K562 (cell line): ENCODE measurements around the gene PDCD1. TPM values are rescaled to one million over a fixed set of nuclear protein-coding genes. Genes with fewer than 3 reads are reported as not detected.

ENCODE experiments used
- ATAC-seq: fragments of 200-7000 bp; cut with Tn5 transposase; 3 replicates; pipeline ENCODE4 v1.9.1; 2020; ENCODE audit warnings: moderate library complexity
- BruUV-seq: library from RNA; stranded (reverse); fragments of 400-500 nt; replicated peaks from 2 replicates; lab custom pipeline; 2021; lab: Mats Ljungman, UMichigan
- CTCF ChIA-PET: fragments of 300-600 bp; formaldehyde crosslinking; extraction: SDS; loops from one replicate; lab custom pipeline; 2021; ENCODE audit warnings: low intra/inter-chr PET ratio; lab: Yijun Ruan, JAX
- POLR2A ChIA-PET: fragments of 300-600, 350-650 bp; sonication (Branson Sonifier 250); formaldehyde crosslinking; extraction: SDS; loops from one replicate; lab custom pipeline; 2021; ENCODE audit warnings: antibody characterized with exemption, inconsistent platforms; lab: Yijun Ruan, JAX
- DNase-seq, 4 experiments: peaks; one replicate each; pipeline versions ENCODE4 v3.0.0 to v3.0.0-alpha.2; 2011 to 2018; ENCODE audit warnings: low spot score in 3 of 4, mixed read lengths in 3 of 4; ENCODE audit errors: extremely low read depth in 1 of 4
- FAIRE-seq: peaks from 2 replicates; lab custom pipeline; 2011; peaks lifted over from hg19 to GRCh38; lab: Jason Lieb, UNC
- H2AFZ ChIP-seq: 2 replicates; pipeline ENCODE4 v1.6.0; 2011; ENCODE audit warnings: low read depth, low read length, control low read depth, inconsistent platforms
- H3K27ac ChIP-seq: fragments of 200-600 bp; 3 replicates; pipeline ENCODE4 v1.8.0; 2011; ENCODE audit warnings: low read depth, mild to moderate bottlenecking, control low read depth, inconsistent platforms, low read length, moderate library complexity, mixed read lengths; ENCODE audit errors: extremely low read depth
- H3K27me3 ChIP-seq, 2 experiments: fragments of 300-600 bp in 1 of 2; 2 replicates in 1 of 2; 3 replicates in 1 of 2; pipeline versions ENCODE4 v1.6.0 to v1.8.0; 2011; ENCODE audit warnings: inconsistent platforms in 2 of 2, low read length in 2 of 2, mild to moderate bottlenecking in 1 of 2, mixed read lengths in 1 of 2, moderate library complexity in 1 of 2; ENCODE audit not compliant: control insufficient read depth in 2 of 2, insufficient read depth in 2 of 2
- H3K36me3 ChIP-seq: fragments of 300-600 bp; 3 replicates; pipeline ENCODE4 v1.8.0; 2011; ENCODE audit warnings: mild to moderate bottlenecking, low read length, inconsistent platforms; ENCODE audit not compliant: control insufficient read depth, insufficient read depth
- H3K4me1 ChIP-seq, 2 experiments: fragments of 200-600 bp in 1 of 2; replicated peaks in 1 of 2; 2 replicates in 1 of 2; 3 replicates in 1 of 2; pipeline versions ENCODE4 v1.5.1 to v1.8.0; 2011; ENCODE audit warnings: inconsistent platforms in 2 of 2, low read length in 2 of 2, mild to moderate bottlenecking in 1 of 2, mixed read lengths in 1 of 2, moderate library complexity in 1 of 2; ENCODE audit not compliant: control insufficient read depth in 2 of 2, insufficient read depth in 2 of 2
- H3K4me2 ChIP-seq: 2 replicates; pipeline ENCODE4 v1.6.1; 2011; ENCODE audit warnings: low read length, control low read depth, inconsistent platforms, mixed read lengths; ENCODE audit not compliant: insufficient read depth
- H3K4me3 ChIP-seq: fragments of 200-600 bp; sonication (generic), shearing (Covaris generic); 2 replicates; pipeline ENCODE4 v1.5.1; 2016; ENCODE audit warnings: control low read depth, inconsistent platforms
- H3K79me2 ChIP-seq: fragments of 200-600 bp; 3 replicates; pipeline ENCODE4 v1.8.0; 2011; ENCODE audit warnings: low read length, inconsistent platforms; ENCODE audit not compliant: control insufficient read depth, insufficient read depth
- H3K9ac ChIP-seq, 2 experiments: 2 replicates each; pipeline versions ENCODE4 v1.6.0 to v1.6.1; 2011; ENCODE audit warnings: low read depth in 2 of 2, low read length in 2 of 2, control low read depth in 1 of 2, inconsistent platforms in 1 of 2, mild to moderate bottlenecking in 1 of 2, mixed read lengths in 1 of 2; ENCODE audit not compliant: insufficient read depth in 1 of 2
- H3K9me1 ChIP-seq: one replicate; pipeline ENCODE4 v1.6.0; 2011; ENCODE audit warnings: inconsistent platforms, mild to moderate bottlenecking, low read length, moderate library complexity; ENCODE audit not compliant: control insufficient read depth, insufficient read depth
- H3K9me3 ChIP-seq: replicated peaks from 2 replicates; pipeline ENCODE4 v1.5.1; 2011; ENCODE audit warnings: low read depth, low read length, inconsistent platforms; ENCODE audit not compliant: control insufficient read depth, insufficient read depth
- H4K20me1 ChIP-seq: replicated peaks from 2 replicates; pipeline ENCODE4 v1.6.1; 2011; ENCODE audit warnings: low read length, inconsistent platforms, mixed read lengths; ENCODE audit not compliant: control insufficient read depth, insufficient read depth
- ATF2 ChIP-seq: sonication (generic); formaldehyde crosslinking; IDR thresholded peaks from 2 replicates; pipeline ENCODE4 v1.8.1; 2022; ENCODE audit warnings: missing genetic modification reagents
- CHD4 ChIP-seq: fragments of 200-600 bp; sonication (generic); IDR thresholded peaks from 3 replicates; pipeline ENCODE4 v1.6.1; 2012; ENCODE audit warnings: low read depth, mild to moderate bottlenecking, mixed read lengths, low read length, inconsistent platforms; ENCODE audit not compliant: insufficient read depth, insufficient replicate concordance, poor library complexity, severe bottlenecking
- GABPB1 ChIP-seq: sonication (generic); formaldehyde crosslinking; IDR thresholded peaks from 2 replicates; pipeline ENCODE4 v1.8.0; 2022; ENCODE audit warnings: mild to moderate bottlenecking, missing genetic modification reagents
- MAFK ChIP-seq: IDR thresholded peaks from 2 replicates; pipeline ENCODE4 v1.6.1; 2011; ENCODE audit warnings: low read length, improper control_type of control experiment
- MTA3 ChIP-seq: fragments of 450-650 bp; formaldehyde crosslinking; IDR thresholded peaks from 2 replicates; pipeline ENCODE4 v1.6.1; 2017; ENCODE audit warnings: mild to moderate bottlenecking, borderline replicate concordance
- NFE2 ChIP-seq: IDR thresholded peaks from 2 replicates; pipeline ENCODE4 v1.6.1; 2014; ENCODE audit warnings: antibody characterized with exemption, low read depth
- NFE2L1 ChIP-seq: fragments of 450-650 bp; IDR thresholded peaks from 2 replicates; pipeline ENCODE4 v1.6.1; 2016; ENCODE audit warnings: missing genetic modification characterization, low read depth, mild to moderate bottlenecking, missing compliant biosample characterization, moderate library complexity, borderline replicate concordance
- PRDM10 ChIP-seq: fragments of 450-650 bp; IDR thresholded peaks from 2 replicates; pipeline ENCODE4 v1.6.1; 2018; ENCODE audit not compliant: partially characterized antibody
- SMARCE1 ChIP-seq: fragments of 450-650 bp; IDR thresholded peaks from 2 replicates; pipeline ENCODE4 v1.7.1; 2016; ENCODE audit warnings: mild to moderate bottlenecking
- TEAD1 ChIP-seq, 2 experiments: fragments of 450-650 bp in 1 of 2; sonication (generic) in 1 of 2; formaldehyde crosslinking; IDR thresholded peaks; 2 replicates each; pipeline versions ENCODE4 v1.4.0 to v1.8.0; 2020 to 2022; ENCODE audit warnings: mild to moderate bottlenecking in 2 of 2, missing genetic modification reagents in 1 of 2
- THRAP3 ChIP-seq: fragments of 450-650 bp; IDR thresholded peaks from 2 replicates; pipeline ENCODE4 v1.6.1; 2016; ENCODE audit warnings: mild to moderate bottlenecking, inconsistent platforms, borderline replicate concordance
- ZNF316 ChIP-seq: fragments of 450-650 bp; IDR thresholded peaks from 2 replicates; pipeline ENCODE4 v1.6.1; 2016
- ZNF592 ChIP-seq: fragments of 450-650 bp; IDR thresholded peaks from 2 replicates; pipeline ENCODE4 v1.6.1; 2017; ENCODE audit warnings: antibody characterized with exemption, mild to moderate bottlenecking
- WGBS: fragments of 100-300 bp; shearing (Covaris generic); methylation state at CpG from one replicate; pipeline ENCODE4 v1.1.6; 2016; ENCODE audit warnings: low coverage, mixed read lengths; ENCODE audit not compliant: insufficient coverage; ENCODE audit errors: missing lambda C conversion rate; 5-methylcytosine and 5-hydroxymethylcytosine counted together
- in situ Hi-C: fragments of 300-500 bp; cut with MboI; formaldehyde crosslinking; loops from 4 replicates; pipeline ENCODE4 v1.15.0; 2018; ENCODE audit warnings: inconsistent platforms, mixed read lengths
- intact Hi-C: fragments of 100-400 bp; cut with micrococcal nuclease; formaldehyde crosslinking; loops from 2 replicates; pipeline ENCODE4 v1.14.2; 2022
- polyA plus RNA-seq, 8 experiments: library from polyadenylated mRNA; depleted of rRNA in 4 of 8; stranded (reverse) in 5 of 8; unstranded in 3 of 8; fragments of >200 nt; fragmentation: Nextera tagmentation in 2 of 8; fragmentation: Illumina TruSeq in 1 of 8; extraction: Ambion mirVana in 2 of 8; extraction: Trizol in 1 of 8; gene quantifications; 2 replicates each; pipeline versions ENCODE4 v1.2.1 to v1.2.3, GENCODE V29; 2011 to 2014; ENCODE audit warnings: inconsistent platforms in 1 of 8, missing spikeins in 1 of 8
- total RNA-seq, 7 experiments: library from RNA; depleted of rRNA in 6 of 7; stranded (reverse); fragments of >200 nt in 6 of 7; fragmentation: Illumina TruSeq in 2 of 7; extraction: Trizol in 2 of 7; gene quantifications; 2 replicates each; pipeline versions ENCODE4 v1.2.1 to v1.2.3, GENCODE V29; 2011 to 2021; ENCODE audit warnings: low replicate concordance in 1 of 7

Gene PDCD1
- total and polyA plus RNA-seq, 9 of the 15 experiments (the other 6 are each of a cell fraction or from before 2014, with no cell fraction given) = 0.15 to 2.5 (median 1.0) TPM; not detected in 2

GRCh38 chr2:241833101-241833663 is 25.5 kb downstream of the PDCD1 start:
- Histone ChIP-seq H3K27ac (no peak overlapping the region), H3K79me2 (no peaks in the 10 kb centered on the region), H3K27me3 (no peaks in the 10 kb centered on the region), H3K4me2 (peak overlapping the region; percentile 59), H3K9me3 (no peaks in the 10 kb centered on the region), H2AFZ (peak overlapping the region; percentile 54), H3K4me1 (peaks cover 6 to 9% of the 10 kb centered on the region in 2 experiments; a peak in 3 of 5 replicates), H3K36me3 (no peaks in the 10 kb centered on the region), H3K4me3 (no peak overlapping the region), H3K9me1 (no peaks in the 10 kb centered on the region), H4K20me1 (no peaks in the 10 kb centered on the region), H3K9ac (no peak overlapping the region; a peak in 1 of 4 replicates)
- ATAC-seq (peak; percentile 80), FAIRE-seq (peak; percentile 88), DNase-seq (peak in 2 of 4 experiments; percentile 48 to 53)
- BruUV-seq = no TSS peak
- in situ Hi-C loops = no loop called here
- intact Hi-C loops = no loop called here
- ChIA-PET CTCF (no interaction called here), POLR2A (no interaction called here)
- 5% methylated on average over 12 of the region's 13 CpGs for WGBS
- TF ChIP-seq CHD4 (no peak), ZNF592 (0 out of 2 replicates have a peak, but pooled peaks have one; percentile 22), MTA3 (0 out of 2 replicates have a peak, but pooled peaks have one; percentile 17), MAFK (peak; percentile 96), NFE2 (peak; percentile 96), ZNF316 (peak; percentile 98), GABPB1 (CRISPR knock-in tag) (no peak), NFE2L1 (peak; percentile 94), THRAP3 (no peak), PRDM10 (peak; percentile 9), SMARCE1 (0 out of 2 replicates have a peak, but pooled peaks have one; percentile 35), ATF2 (CRISPR knock-in tag) (no peak), TEAD1 (CRISPR knock-in tag; IDR thresholded peaks at IDR 0.05) (no peak)
